ENCODE data around the gene LPIN2. TPM values are rescaled to one million over a fixed set of nuclear protein-coding genes. Genes with fewer than 3 reads are reported as not detected.

The LPIN2 gene
- total and polyA plus RNA-seq, 2 of the 13 experiments (the other 11 are each of a cell fraction or from before 2014, with no cell fraction given) = 46.0 to 119 TPM

DNA sequence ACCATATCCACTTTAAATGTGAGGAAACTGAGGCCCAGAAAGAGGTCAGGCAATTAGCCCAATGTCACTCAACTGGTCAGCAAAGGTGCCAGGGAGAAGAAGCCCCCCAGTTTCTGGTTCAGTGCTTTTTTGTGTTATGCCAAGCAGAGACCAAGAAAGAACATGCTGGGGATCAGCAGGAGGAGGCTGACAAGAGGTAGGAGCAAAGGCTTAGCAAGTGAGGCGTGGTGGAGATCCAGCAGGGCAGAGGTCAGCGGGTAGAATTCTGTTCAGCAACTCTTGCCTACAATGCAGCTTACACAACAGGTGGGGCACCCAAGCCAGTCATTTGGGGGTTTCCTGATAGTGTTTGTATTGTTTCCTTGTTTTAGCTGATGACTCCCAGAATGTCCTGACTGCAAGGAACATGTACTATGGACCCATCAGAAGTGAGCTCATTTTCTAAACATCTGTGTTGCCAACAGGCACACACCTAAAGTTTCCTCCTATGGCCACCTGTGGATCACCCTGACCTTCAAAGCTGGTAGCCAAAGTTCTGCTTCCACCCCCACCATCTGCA is 28.2 kb downstream of the LPIN2 start (continued):
- TF ChIP-seq, protein P1, sequence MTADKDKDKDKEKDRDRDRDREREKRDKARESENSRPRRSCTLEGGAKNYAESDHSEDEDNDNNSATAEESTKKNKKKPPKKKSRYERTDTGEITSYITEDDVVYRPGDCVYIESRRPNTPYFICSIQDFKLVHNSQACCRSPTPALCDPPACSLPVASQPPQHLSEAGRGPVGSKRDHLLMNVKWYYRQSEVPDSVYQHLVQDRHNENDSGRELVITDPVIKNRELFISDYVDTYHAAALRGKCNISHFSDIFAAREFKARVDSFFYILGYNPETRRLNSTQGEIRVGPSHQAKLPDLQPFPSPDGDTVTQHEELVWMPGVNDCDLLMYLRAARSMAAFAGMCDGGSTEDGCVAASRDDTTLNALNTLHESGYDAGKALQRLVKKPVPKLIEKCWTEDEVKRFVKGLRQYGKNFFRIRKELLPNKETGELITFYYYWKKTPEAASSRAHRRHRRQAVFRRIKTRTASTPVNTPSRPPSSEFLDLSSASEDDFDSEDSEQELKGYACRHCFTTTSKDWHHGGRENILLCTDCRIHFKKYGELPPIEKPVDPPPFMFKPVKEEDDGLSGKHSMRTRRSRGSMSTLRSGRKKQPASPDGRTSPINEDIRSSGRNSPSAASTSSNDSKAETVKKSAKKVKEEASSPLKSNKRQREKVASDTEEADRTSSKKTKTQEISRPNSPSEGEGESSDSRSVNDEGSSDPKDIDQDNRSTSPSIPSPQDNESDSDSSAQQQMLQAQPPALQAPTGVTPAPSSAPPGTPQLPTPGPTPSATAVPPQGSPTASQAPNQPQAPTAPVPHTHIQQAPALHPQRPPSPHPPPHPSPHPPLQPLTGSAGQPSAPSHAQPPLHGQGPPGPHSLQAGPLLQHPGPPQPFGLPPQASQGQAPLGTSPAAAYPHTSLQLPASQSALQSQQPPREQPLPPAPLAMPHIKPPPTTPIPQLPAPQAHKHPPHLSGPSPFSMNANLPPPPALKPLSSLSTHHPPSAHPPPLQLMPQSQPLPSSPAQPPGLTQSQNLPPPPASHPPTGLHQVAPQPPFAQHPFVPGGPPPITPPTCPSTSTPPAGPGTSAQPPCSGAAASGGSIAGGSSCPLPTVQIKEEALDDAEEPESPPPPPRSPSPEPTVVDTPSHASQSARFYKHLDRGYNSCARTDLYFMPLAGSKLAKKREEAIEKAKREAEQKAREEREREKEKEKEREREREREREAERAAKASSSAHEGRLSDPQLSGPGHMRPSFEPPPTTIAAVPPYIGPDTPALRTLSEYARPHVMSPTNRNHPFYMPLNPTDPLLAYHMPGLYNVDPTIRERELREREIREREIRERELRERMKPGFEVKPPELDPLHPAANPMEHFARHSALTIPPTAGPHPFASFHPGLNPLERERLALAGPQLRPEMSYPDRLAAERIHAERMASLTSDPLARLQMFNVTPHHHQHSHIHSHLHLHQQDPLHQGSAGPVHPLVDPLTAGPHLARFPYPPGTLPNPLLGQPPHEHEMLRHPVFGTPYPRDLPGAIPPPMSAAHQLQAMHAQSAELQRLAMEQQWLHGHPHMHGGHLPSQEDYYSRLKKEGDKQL (CRISPR knock-in tag; IDR thresholded peaks at IDR 0.05; ENCODE audit: low read depth) = peak; percentile 78
- TF ChIP-seq SNRNP70 (IDR thresholded peaks at IDR 0.05; ENCODE audit: low read depth, low read length) (no peak), TP53 (CRISPR knock-in tag; conservative IDR thresholded peaks at IDR 0.05) (peak; percentile 38; the same call in 1 of the 2 replicates), ELF4 (CRISPR knock-in tag; IDR thresholded peaks at IDR 0.05; ENCODE audit: borderline replicate concordance) (no peak), NCOA5 (CRISPR knock-in tag; IDR thresholded peaks at IDR 0.05) (no peak), ZNF839 (CRISPR knock-in tag; IDR thresholded peaks at IDR 0.05; ENCODE audit: borderline replicate concordance) (no peak), HDAC1 (CRISPR knock-in tag; IDR thresholded peaks at IDR 0.05) (peak; percentile 65; the same call in 1 of the 2 replicates), ETV5 (CRISPR knock-in tag; IDR thresholded peaks at IDR 0.05; ENCODE audit: borderline replicate concordance) (peak; percentile 80; the same call in 1 of the 2 replicates), HMGA1 (CRISPR knock-in tag; conservative IDR thresholded peaks at IDR 0.05) (no peak), PAXIP1 (CRISPR knock-in tag; conservative IDR thresholded peaks at IDR 0.05) (peak; percentile 92)
- TF ChIP-seq, protein P2, sequence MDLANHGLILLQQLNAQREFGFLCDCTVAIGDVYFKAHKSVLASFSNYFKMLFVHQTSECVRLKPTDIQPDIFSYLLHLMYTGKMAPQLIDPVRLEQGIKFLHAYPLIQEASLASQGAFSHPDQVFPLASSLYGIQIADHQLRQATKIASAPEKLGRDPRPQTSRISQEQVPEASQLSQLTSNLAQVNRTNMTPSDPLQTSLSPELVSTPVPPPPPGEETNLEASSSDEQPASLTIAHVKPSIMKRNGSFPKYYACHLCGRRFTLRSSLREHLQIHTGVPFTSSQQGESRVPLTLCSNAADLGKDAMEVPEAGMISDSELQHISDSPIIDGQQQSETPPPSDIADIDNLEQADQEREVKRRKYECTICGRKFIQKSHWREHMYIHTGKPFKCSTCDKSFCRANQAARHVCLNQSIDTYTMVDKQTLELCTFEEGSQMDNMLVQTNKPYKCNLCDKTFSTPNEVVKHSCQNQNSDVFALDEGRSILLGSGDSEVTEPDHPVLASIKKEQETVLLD (CRISPR knock-in tag; IDR thresholded peaks at IDR 0.05; ENCODE audit: low read depth) = no peak
- TF ChIP-seq, protein P3, sequence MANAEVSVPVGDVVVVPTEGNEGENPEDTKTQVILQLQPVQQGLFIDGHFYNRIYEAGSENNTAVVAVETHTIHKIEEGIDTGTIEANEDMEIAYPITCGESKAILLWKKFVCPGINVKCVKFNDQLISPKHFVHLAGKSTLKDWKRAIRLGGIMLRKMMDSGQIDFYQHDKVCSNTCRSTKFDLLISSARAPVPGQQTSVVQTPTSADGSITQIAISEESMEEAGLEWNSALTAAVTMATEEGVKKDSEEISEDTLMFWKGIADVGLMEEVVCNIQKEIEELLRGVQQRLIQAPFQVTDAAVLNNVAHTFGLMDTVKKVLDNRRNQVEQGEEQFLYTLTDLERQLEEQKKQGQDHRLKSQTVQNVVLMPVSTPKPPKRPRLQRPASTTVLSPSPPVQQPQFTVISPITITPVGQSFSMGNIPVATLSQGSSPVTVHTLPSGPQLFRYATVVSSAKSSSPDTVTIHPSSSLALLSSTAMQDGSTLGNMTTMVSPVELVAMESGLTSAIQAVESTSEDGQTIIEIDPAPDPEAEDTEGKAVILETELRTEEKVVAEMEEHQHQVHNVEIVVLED (CRISPR knock-in tag; IDR thresholded peaks at IDR 0.05; ENCODE audit: borderline replicate concordance) = no peak
- TF ChIP-seq, protein P4, sequence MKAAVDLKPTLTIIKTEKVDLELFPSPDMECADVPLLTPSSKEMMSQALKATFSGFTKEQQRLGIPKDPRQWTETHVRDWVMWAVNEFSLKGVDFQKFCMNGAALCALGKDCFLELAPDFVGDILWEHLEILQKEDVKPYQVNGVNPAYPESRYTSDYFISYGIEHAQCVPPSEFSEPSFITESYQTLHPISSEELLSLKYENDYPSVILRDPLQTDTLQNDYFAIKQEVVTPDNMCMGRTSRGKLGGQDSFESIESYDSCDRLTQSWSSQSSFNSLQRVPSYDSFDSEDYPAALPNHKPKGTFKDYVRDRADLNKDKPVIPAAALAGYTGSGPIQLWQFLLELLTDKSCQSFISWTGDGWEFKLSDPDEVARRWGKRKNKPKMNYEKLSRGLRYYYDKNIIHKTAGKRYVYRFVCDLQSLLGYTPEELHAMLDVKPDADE (CRISPR knock-in tag; IDR thresholded peaks at IDR 0.05) = no peak

All from HepG2 (cell line).